ENCODE data around the gene SLC7A6. TPM values are rescaled to one million over a fixed set of nuclear protein-coding genes. Genes with fewer than 3 reads are reported as not detected.

Gene SLC7A6
- total and polyA plus RNA-seq, 2 of the 13 experiments (the other 11 are each of a cell fraction or from before 2014, with no cell fraction given), result 35.8 to 70.8 TPM

DNA sequence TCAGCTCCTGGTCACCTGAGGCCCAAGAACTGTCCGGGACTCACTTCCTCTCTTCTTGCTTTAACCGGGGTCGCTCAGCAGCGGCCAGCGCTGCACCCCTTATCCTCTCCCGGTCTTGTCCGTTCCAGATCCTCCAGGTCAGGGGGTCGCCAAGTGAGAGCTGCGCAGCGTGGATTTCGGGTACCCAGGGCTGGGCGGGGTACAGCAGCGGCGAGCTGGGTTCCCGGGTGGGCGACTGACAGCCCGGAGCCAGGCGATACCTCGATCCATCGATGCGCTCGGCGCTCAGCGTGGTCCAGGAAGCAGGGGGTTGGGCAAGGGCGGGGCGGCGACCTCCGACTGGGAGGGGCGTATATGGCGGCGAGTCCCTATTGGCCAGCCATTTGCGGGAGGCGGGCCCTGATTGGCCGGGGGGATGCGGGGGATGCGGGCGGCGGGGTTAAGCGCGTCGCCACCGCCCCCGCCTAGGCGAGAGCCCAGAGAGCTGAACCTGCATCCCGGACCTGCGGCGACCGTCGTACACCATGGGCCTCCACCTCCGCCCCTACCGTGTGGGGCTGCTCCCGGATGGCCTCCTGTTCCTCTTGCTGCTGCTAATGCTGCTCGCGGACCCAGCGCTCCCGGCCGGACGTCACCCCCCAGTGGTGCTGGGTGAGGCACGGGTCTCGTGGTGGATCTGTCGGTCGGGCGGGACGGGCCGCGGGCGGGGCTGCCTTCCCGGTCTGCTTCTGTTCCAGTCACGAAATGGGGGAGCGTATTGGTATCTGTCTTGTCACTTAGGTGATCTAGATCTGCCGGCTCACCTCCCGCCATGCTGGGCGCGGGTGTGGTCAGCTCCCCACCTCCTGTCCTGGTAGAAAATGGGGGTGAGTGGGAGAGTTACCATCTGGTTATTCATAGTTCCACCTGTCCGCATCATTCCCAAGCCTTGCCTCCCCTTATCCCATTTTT, 19.1 kb upstream of the SLC7A6 start, which contains the start of gene PLA2G15 (continued):
- TF ChIP-seq, protein P1, sequence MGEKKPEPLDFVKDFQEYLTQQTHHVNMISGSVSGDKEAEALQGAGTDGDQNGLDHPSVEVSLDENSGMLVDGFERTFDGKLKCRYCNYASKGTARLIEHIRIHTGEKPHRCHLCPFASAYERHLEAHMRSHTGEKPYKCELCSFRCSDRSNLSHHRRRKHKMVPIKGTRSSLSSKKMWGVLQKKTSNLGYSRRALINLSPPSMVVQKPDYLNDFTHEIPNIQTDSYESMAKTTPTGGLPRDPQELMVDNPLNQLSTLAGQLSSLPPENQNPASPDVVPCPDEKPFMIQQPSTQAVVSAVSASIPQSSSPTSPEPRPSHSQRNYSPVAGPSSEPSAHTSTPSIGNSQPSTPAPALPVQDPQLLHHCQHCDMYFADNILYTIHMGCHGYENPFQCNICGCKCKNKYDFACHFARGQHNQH (CRISPR knock-in tag; IDR thresholded peaks at IDR 0.05), result peak; percentile 40; the same call in 1 of the 2 replicates
- TF ChIP-seq ZNF160 (CRISPR knock-in tag; IDR thresholded peaks at IDR 0.05), result peak; percentile 77; the same call in 1 of the 2 replicates
- TF ChIP-seq, protein P2, sequence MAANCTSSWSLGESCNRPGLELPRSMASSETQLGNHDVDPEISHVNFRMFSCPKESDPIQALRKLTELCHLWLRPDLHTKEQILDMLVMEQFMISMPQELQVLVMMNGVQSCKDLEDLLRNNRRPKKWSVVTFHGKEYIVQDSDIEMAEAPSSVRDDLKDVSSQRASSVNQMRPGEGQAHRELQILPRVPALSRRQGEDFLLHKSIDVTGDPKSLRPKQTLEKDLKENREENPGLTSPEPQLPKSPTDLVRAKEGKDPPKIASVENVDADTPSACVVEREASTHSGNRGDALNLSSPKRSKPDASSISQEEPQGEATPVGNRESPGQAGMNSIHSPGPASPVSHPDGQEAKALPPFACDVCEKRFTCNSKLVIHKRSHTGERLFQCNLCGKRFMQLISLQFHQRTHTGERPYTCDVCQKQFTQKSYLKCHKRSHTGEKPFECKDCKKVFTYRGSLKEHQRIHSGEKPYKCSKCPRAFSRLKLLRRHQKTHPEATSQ (CRISPR knock-in tag; IDR thresholded peaks at IDR 0.05; ENCODE audit: borderline replicate concordance), result no peak
- peak; percentile 90; the same call in 1 of the 2 replicates for TF ChIP-seq ZNF674 (CRISPR knock-in tag; IDR thresholded peaks at IDR 0.05; ENCODE audit: low read depth)
- TF ChIP-seq SRF (IDR thresholded peaks at IDR 0.05; ENCODE audit: low read depth, low read length), result peak; percentile 95
- TF ChIP-seq, protein P3, sequence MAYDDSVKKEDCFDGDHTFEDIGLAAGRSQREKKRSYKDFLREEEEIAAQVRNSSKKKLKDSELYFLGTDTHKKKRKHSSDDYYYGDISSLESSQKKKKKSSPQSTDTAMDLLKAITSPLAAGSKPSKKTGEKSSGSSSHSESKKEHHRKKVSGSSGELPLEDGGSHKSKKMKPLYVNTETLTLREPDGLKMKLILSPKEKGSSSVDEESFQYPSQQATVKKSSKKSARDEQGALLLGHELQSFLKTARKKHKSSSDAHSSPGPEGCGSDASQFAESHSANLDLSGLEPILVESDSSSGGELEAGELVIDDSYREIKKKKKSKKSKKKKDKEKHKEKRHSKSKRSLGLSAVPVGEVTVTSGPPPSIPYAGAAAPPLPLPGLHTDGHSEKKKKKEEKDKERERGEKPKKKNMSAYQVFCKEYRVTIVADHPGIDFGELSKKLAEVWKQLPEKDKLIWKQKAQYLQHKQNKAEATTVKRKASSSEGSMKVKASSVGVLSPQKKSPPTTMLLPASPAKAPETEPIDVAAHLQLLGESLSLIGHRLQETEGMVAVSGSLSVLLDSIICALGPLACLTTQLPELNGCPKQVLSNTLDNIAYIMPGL (CRISPR knock-in tag; IDR thresholded peaks at IDR 0.05; ENCODE audit: borderline replicate concordance in 1 of 2, low read depth in 1 of 2), result peak; percentile 62 to 68
- TF ChIP-seq ZNF546 (CRISPR knock-in tag; conservative IDR thresholded peaks at IDR 0.05), result peak; percentile 74; the same call in 1 of the 2 replicates
- no peak for TF ChIP-seq ZNF713 (CRISPR knock-in tag; IDR thresholded peaks at IDR 0.05)
- TF ChIP-seq, protein P4, sequence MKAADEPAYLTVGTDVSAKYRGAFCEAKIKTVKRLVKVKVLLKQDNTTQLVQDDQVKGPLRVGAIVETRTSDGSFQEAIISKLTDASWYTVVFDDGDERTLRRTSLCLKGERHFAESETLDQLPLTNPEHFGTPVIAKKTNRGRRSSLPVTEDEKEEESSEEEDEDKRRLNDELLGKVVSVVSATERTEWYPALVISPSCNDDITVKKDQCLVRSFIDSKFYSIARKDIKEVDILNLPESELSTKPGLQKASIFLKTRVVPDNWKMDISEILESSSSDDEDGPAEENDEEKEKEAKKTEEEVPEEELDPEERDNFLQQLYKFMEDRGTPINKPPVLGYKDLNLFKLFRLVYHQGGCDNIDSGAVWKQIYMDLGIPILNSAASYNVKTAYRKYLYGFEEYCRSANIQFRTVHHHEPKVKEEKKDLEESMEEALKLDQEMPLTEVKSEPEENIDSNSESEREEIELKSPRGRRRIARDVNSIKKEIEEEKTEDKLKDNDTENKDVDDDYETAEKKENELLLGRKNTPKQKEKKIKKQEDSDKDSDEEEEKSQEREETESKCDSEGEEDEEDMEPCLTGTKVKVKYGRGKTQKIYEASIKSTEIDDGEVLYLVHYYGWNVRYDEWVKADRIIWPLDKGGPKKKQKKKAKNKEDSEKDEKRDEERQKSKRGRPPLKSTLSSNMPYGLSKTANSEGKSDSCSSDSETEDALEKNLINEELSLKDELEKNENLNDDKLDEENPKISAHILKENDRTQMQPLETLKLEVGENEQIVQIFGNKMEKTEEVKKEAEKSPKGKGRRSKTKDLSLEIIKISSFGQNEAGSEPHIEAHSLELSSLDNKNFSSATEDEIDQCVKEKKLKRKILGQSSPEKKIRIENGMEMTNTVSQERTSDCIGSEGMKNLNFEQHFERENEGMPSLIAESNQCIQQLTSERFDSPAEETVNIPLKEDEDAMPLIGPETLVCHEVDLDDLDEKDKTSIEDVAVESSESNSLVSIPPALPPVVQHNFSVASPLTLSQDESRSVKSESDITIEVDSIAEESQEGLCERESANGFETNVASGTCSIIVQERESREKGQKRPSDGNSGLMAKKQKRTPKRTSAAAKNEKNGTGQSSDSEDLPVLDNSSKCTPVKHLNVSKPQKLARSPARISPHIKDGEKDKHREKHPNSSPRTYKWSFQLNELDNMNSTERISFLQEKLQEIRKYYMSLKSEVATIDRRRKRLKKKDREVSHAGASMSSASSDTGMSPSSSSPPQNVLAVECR (CRISPR knock-in tag; IDR thresholded peaks at IDR 0.05; ENCODE audit: borderline replicate concordance), result peak; percentile 98
- TF ChIP-seq ZNF766 (CRISPR knock-in tag; IDR thresholded peaks at IDR 0.05; ENCODE audit: borderline replicate concordance), result 0 out of 2 replicates have a peak, but pooled peaks have one; percentile 47
- 0 out of 4 replicates have a peak, but pooled peaks of 1 of the 2 experiments have one; percentile 29 for TF ChIP-seq NR2F1 (CRISPR knock-in tag; IDR thresholded peaks at IDR 0.05)
- TF ChIP-seq KLF16 (CRISPR knock-in tag; IDR thresholded peaks at IDR 0.05), result peak in 1 of 2 experiments; percentile 64; a peak in 1 of 4 replicates
- TF ChIP-seq SMAD1 (CRISPR knock-in tag; IDR thresholded peaks at IDR 0.05; ENCODE audit: borderline replicate concordance, low read depth), result peak; percentile 82
- peak; percentile 87 for TF ChIP-seq CBX1 (IDR thresholded peaks at IDR 0.05; ENCODE audit: low read depth)
- TF ChIP-seq NFE2L1 (CRISPR knock-in tag; IDR thresholded peaks at IDR 0.05; ENCODE audit: borderline replicate concordance), result peak; percentile 61; the same call in 1 of the 2 replicates
